Loucy (cell line): ENCODE data around the gene TARBP1.

ENCODE experiments used
- CTCF ChIP-seq: fragments of 200-600 bp; sonication (generic); conservative IDR thresholded peaks from 2 replicates; pipeline ENCODE4 v1.5.1; 2014; ENCODE audit warnings: mild to moderate bottlenecking, antibody characterized with exemption, low read length
- EZH2phosphoT487 ChIP-seq: fragments of 200-600 bp; IDR thresholded peaks from 2 replicates; pipeline ENCODE4 v1.6.1; 2018; ENCODE audit warnings: antibody characterized with exemption, mild to moderate bottlenecking, moderate library complexity, borderline replicate concordance

GRCh38 chr1:234476172-234476571, 2.8 kb downstream of the TARBP1 start:
- TF ChIP-seq CTCF (no peak), EZH2phosphoT487 (no peak)
